ENCODE results near the gene OR4D5.

DNA sequence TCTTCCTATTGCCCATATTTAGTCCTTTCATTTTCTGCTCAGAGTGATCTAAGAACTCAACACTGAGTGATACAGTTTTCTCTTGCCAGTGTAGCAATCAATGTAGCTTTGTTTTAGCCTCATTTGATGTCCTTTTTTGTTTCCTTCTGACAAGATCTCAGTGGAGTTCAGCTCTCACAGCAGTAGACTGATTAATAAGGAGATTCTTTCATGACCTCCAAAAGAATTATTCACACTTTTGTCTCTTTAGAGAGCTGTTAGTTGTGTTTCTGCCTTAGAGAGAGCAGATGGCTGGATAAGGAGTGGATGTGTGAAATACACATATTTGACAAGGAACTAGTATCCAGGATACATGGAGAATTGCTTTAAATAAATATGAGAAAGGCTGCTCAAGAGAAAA is 47.4 kb upstream of the OR4D5 start:
- TF ChIP-seq EZH2 (IDR thresholded peaks at IDR 0.05; ENCODE audit: low read length, missing control alignments) = no peak
- TF ChIP-seq, protein P1, sequence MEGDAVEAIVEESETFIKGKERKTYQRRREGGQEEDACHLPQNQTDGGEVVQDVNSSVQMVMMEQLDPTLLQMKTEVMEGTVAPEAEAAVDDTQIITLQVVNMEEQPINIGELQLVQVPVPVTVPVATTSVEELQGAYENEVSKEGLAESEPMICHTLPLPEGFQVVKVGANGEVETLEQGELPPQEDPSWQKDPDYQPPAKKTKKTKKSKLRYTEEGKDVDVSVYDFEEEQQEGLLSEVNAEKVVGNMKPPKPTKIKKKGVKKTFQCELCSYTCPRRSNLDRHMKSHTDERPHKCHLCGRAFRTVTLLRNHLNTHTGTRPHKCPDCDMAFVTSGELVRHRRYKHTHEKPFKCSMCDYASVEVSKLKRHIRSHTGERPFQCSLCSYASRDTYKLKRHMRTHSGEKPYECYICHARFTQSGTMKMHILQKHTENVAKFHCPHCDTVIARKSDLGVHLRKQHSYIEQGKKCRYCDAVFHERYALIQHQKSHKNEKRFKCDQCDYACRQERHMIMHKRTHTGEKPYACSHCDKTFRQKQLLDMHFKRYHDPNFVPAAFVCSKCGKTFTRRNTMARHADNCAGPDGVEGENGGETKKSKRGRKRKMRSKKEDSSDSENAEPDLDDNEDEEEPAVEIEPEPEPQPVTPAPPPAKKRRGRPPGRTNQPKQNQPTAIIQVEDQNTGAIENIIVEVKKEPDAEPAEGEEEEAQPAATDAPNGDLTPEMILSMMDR (conservative IDR thresholded peaks at IDR 0.05 in 1 of 2, IDR thresholded peaks at IDR 0.05 in 1 of 2; ENCODE audit: low read depth in 1 of 2, low read length in 2 of 2) = no peak
